Transverse colon (tissue), 4 donors: Measurements from ENCODE around the gene THOP1.

Experiments
- CTCF ChIP-seq, 5 experiments: fragments of 200-600 bp in 3 of 5; fragments of 450-650 bp in 2 of 5; sonication (generic) in 3 of 5; IDR thresholded peaks; 1 replicate in 2 of 5; 2 replicates in 3 of 5; pipeline ENCODE4 v1.5.1; 2016 to 2017; ENCODE audit warnings: antibody characterized with exemption in 5 of 5, inconsistent platforms in 3 of 5, mild to moderate bottlenecking in 2 of 5, moderate library complexity in 1 of 5
- POLR2A ChIP-seq: fragments of 450-650 bp; IDR thresholded peaks from one replicate; pipeline ENCODE4 v1.6.1; 2016; ENCODE audit warnings: antibody characterized with exemption, mild to moderate bottlenecking, moderate library complexity
- POLR2AphosphoS5 ChIP-seq, 3 donors: sonication (generic); formaldehyde crosslinking; IDR thresholded peaks; one replicate each; pipeline ENCODE4 v1.6.1; 2016; ENCODE audit warnings: antibody characterized with exemption in 3 of 3

GRCh38 chr19:2763687-2764086 is 21.6 kb upstream of the THOP1 start:
- no peak for TF ChIP-seq POLR2A
- TF ChIP-seq CTCF (IDR thresholded peaks at IDR 0.05): no peak
- TF ChIP-seq POLR2AphosphoS5 (IDR thresholded peaks at IDR 0.05): no peak
